Trophoblast cell (in vitro differentiated cells and primary cell): Measurements from ENCODE around the gene GPR156.

Source experiments
- DNase-seq, 2 donors: peaks; one replicate each; pipeline ENCODE4 v3.0.0-alpha.2; 2016
- H2AFZ ChIP-seq: 2 replicates; pipeline ENCODE4 v1.6.1; 2013; ENCODE audit warnings: low read length, moderate library complexity, mild to moderate bottlenecking; ENCODE audit not compliant: insufficient read depth, poor library complexity
- H2AK5ac ChIP-seq: 2 replicates; pipeline ENCODE4 v1.6.1; 2013; ENCODE audit warnings: mild to moderate bottlenecking, low read length
- H2BK120ac ChIP-seq: 2 replicates; pipeline ENCODE4 v1.6.1; 2013; ENCODE audit warnings: low read length, mild to moderate bottlenecking, moderate library complexity; ENCODE audit not compliant: insufficient read depth, poor library complexity
- H2BK12ac ChIP-seq: 2 replicates; pipeline ENCODE4 v1.6.1; 2013; ENCODE audit warnings: mild to moderate bottlenecking, low read length, moderate library complexity
- H2BK5ac ChIP-seq: 2 replicates; pipeline ENCODE4 v1.6.1; 2013; ENCODE audit warnings: low read length, low read depth, moderate library complexity, mild to moderate bottlenecking; ENCODE audit not compliant: poor library complexity
- H3K14ac ChIP-seq: 2 replicates; pipeline ENCODE4 v1.6.1; 2013; ENCODE audit warnings: mild to moderate bottlenecking, low read length
- H3K18ac ChIP-seq: 2 replicates; pipeline ENCODE4 v1.6.1; 2013; ENCODE audit warnings: mild to moderate bottlenecking, low read length
- H3K23ac ChIP-seq: 2 replicates; pipeline ENCODE4 v1.6.1; 2013; ENCODE audit warnings: low read length
- H3K27ac ChIP-seq: 2 replicates; pipeline ENCODE4 v1.5.1; 2013; ENCODE audit warnings: low read depth, mild to moderate bottlenecking, inconsistent platforms, low read length, moderate library complexity
- H3K27me3 ChIP-seq: 2 replicates; pipeline ENCODE4 v1.6.1; 2013; ENCODE audit warnings: inconsistent platforms, mild to moderate bottlenecking, low read length, moderate library complexity; ENCODE audit not compliant: insufficient read depth
- H3K36me3 ChIP-seq, 2 experiments: 1 replicate in 1 of 2; 2 replicates in 1 of 2; pipeline ENCODE4 v1.6.1; 2013; ENCODE audit warnings: low read length in 2 of 2, mild to moderate bottlenecking in 2 of 2, moderate library complexity in 1 of 2; ENCODE audit not compliant: insufficient read depth in 2 of 2, control insufficient read depth in 1 of 2
- H3K4ac ChIP-seq: 2 replicates; pipeline ENCODE4 v1.6.1; 2013; ENCODE audit warnings: low read depth, mild to moderate bottlenecking, low read length, moderate library complexity
- H3K4me1 ChIP-seq, 2 experiments: 1 replicate in 1 of 2; 2 replicates in 1 of 2; pipeline ENCODE4 v1.6.1; 2013; ENCODE audit warnings: low read length in 2 of 2, mild to moderate bottlenecking in 2 of 2, moderate library complexity in 1 of 2; ENCODE audit not compliant: insufficient read depth in 2 of 2, control insufficient read depth in 1 of 2
- H3K4me2 ChIP-seq: 2 replicates; pipeline ENCODE4 v1.6.1; 2013; ENCODE audit warnings: inconsistent platforms, mild to moderate bottlenecking, low read length, moderate library complexity
- H3K4me3 ChIP-seq: 2 replicates; pipeline ENCODE4 v1.5.1; 2013; ENCODE audit warnings: mild to moderate bottlenecking, low read depth, low read length, inconsistent platforms
- H3K79me1 ChIP-seq: one replicate; pipeline ENCODE4 v1.6.1; 2013; ENCODE audit warnings: low read length
- H3K79me2 ChIP-seq: 2 replicates; pipeline ENCODE4 v1.6.1; 2013; ENCODE audit warnings: low read length, mild to moderate bottlenecking; ENCODE audit not compliant: control insufficient read depth, insufficient read depth, poor library complexity
- H3K9ac ChIP-seq: 2 replicates; pipeline ENCODE4 v1.6.1; 2013; ENCODE audit warnings: mild to moderate bottlenecking, low read length
- H3K9me3 ChIP-seq: 2 replicates; pipeline ENCODE4 v1.6.1; 2013; ENCODE audit warnings: low read depth, mild to moderate bottlenecking, control low read depth, inconsistent platforms, low read length; ENCODE audit not compliant: insufficient read depth
- H4K12ac ChIP-seq: 2 replicates; pipeline ENCODE4 v1.6.1; 2013; ENCODE audit warnings: low read depth, mild to moderate bottlenecking, low read length, moderate library complexity
- H4K8ac ChIP-seq: 2 replicates; pipeline ENCODE4 v1.6.1; 2013; ENCODE audit warnings: low read depth, mild to moderate bottlenecking, low read length, moderate library complexity
- H4K91ac ChIP-seq: one replicate; pipeline ENCODE4 v1.6.1; 2013; ENCODE audit warnings: low read depth, mild to moderate bottlenecking, low read length, moderate library complexity
- WGBS: extraction: QIAGEN DNeasy Blood & Tissue Kit; methylation state at CpG from one replicate; pipeline ENCODE4 v1.1.7; 2013; ENCODE audit warnings: missing lambda C conversion rate; ENCODE audit not compliant: insufficient read length, insufficient coverage; ENCODE audit errors: extremely low coverage; 5-methylcytosine and 5-hydroxymethylcytosine counted together

The GPR156 gene

DNA sequence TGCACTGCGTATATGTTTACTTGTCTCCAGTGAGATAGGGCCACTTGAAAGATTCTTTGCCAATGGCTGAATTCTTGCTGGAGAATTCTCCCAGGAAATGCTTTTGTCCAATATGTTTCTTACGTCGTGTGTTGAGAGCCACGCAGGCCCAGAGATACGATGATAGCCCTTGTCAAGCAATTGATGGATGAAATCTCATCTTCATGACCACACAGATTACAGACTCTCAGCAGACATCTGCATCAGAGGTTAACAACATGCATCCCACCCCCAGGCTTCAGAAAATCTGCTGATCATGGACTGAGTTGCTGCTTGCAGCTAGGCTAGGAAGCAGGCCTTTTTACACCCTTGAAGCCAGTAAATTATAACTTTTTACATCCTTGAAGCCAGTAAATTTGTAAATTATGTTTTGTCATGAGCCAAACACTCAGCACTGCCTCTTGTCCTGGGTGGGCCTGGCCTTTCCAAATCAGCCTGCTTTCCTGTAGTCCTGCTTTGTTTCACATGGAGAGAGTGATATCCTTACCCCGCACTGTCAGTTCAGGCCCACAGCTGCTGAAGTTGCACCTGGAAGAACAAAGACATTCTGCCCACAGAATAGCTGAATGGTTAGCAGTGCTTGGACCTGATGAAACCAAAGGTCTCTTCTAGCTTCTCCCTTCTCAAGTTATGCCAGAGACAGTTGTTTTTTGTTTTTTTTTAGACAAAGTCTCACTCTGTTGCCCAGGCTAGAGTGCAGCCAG, 84.4 kb downstream of the GPR156 start:
- DNase-seq: no peak
- Histone ChIP-seq H2AK5ac (no peak overlapping the region), H4K12ac (no peak overlapping the region), H3K18ac (no peak overlapping the region), H3K79me2 (no peaks in the 10 kb centered on the region), H3K4me2 (no peak overlapping the region), H3K36me3 (no peaks in the 10 kb centered on the region), H3K27me3 (no peaks in the 10 kb centered on the region), H3K9me3 (no peaks in the 10 kb centered on the region), H4K91ac (no peak overlapping the region), H3K4me3 (no peak overlapping the region), H3K27ac (no peak overlapping the region), H4K8ac (no peak overlapping the region), H2BK12ac (no peak overlapping the region), H2BK5ac (no peak overlapping the region), H3K9ac (no peak overlapping the region), H2BK120ac (no peak overlapping the region), H3K23ac (no peak overlapping the region), H3K14ac (no peak overlapping the region), H3K4ac (no peak overlapping the region), H2AFZ (peak overlapping the region; percentile 54), H3K79me1 (no peaks in the 10 kb centered on the region), H3K4me1 (no peaks in the 10 kb centered on the region)
- WGBS: no CpG with 5 or more reads among the region's 6 CpGs

DNA sequence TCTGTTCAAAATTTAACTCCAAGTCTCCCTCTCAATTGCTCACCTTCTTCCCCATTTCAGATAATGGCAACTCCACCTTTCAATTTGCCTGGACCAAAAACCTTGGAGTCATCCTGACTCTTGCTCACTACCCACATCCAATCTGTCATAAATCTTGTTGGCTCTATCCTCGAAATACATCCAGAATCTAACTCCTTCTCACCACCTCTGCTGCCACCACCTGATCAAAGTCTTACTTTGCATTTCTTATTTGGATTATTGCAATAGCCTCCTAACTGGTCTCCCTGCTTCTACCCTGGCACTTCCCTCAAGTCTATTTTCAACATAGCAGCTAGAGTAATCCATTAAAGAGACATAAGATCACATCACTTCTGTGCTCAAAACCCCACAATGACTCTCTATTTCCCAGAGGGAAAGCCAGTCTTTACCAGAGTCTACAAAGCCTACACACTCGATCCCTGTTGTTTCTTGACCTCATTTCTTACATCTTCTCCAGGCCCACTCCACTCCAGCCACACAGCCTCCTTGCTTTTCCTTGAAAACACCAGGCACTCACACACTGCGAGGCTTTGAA, 86.6 kb downstream of the GPR156 start:
- no peak overlapping the region for H3K9ac ChIP-seq
- H3K9me3 ChIP-seq: no peaks in the 10 kb centered on the region
- H4K91ac ChIP-seq: no peak overlapping the region
- no peaks in the 10 kb centered on the region for H3K79me2 ChIP-seq
- no peak overlapping the region for H2BK5ac ChIP-seq
- H3K23ac ChIP-seq: no peak overlapping the region
- no peak for DNase-seq
- no peak overlapping the region for H3K14ac ChIP-seq
- H3K4me1 ChIP-seq: no peaks in the 10 kb centered on the region
- no peak overlapping the region for H4K8ac ChIP-seq
- no peak overlapping the region for H2BK12ac ChIP-seq
- no peak overlapping the region for H2AFZ ChIP-seq
- no peaks in the 10 kb centered on the region for H3K79me1 ChIP-seq
- H2AK5ac ChIP-seq: no peak overlapping the region
- H3K27ac ChIP-seq: no peak overlapping the region
- no peak overlapping the region for H3K4me2 ChIP-seq
- H4K12ac ChIP-seq: no peak overlapping the region
- H3K4me3 ChIP-seq: no peak overlapping the region
- H3K27me3 ChIP-seq: no peaks in the 10 kb centered on the region
- no peaks in the 10 kb centered on the region for H3K36me3 ChIP-seq
- no peak overlapping the region for H2BK120ac ChIP-seq
- no CpG with 5 or more reads among the region's 3 CpGs for WGBS
- no peak overlapping the region for H3K4ac ChIP-seq
- H3K18ac ChIP-seq: no peak overlapping the region

DNA sequence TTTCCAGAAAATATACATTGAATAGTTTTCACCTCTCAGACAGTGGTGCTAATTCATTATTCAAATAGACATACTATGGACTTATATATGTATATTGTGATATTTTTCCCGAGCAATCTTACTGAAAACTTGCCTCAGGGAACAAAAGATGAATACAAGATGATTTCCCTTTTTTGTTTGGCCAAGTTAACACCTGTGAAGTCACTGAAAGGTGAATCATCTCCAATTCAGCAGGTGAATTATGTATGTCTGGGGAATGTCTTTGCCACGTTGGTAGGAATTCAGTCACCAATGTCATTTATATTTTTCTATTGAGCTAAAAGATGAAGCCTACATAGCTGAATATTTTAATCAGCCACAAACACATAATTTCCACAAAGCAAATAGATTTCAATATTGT, 88.2 kb downstream of the GPR156 start:
- Histone ChIP-seq H3K4me2 (no peak overlapping the region), H4K12ac (no peak overlapping the region), H3K9me3 (peaks cover 1% of the 10 kb centered on the region), H3K9ac (no peak overlapping the region), H2BK120ac (no peak overlapping the region), H3K79me2 (no peaks in the 10 kb centered on the region), H2AFZ (no peak overlapping the region), H2AK5ac (no peak overlapping the region), H2BK5ac (no peak overlapping the region), H3K23ac (no peak overlapping the region), H3K27ac (no peak overlapping the region), H3K36me3 (no peaks in the 10 kb centered on the region), H3K27me3 (no peaks in the 10 kb centered on the region), H3K14ac (no peak overlapping the region), H3K4me1 (no peaks in the 10 kb centered on the region), H3K4me3 (no peak overlapping the region), H3K4ac (no peak overlapping the region), H3K79me1 (no peaks in the 10 kb centered on the region), H4K91ac (no peak overlapping the region), H4K8ac (no peak overlapping the region), H2BK12ac (no peak overlapping the region), H3K18ac (no peak overlapping the region)
- no CpG with 5 or more reads among the region's 2 CpGs for WGBS
- peak in 1 of 2 donors; percentile 26 for DNase-seq

DNA sequence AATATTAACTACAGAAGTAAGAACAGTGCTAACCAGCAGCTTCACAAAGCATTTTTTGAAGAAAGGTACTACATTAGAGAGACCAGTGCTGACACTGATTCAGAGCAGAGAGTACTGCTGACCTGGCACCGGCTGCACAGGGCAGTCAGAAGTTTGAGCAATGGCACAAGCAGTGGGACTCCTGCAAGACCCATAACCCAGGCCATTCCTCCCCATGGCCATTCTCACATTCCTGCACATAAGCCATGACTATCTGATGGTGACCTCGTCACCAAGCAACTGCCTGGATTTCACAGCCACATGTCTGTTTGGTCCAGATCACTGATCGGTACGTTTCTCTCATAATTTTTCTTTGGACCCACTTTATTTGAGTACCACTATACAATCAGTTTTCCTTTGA, 88.7 kb downstream of the GPR156 start:
- no CpG with 5 or more reads among the region's 4 CpGs for WGBS
- Histone ChIP-seq H2BK12ac (no peak overlapping the region), H4K12ac (no peak overlapping the region), H2BK120ac (no peak overlapping the region), H3K36me3 (no peaks in the 10 kb centered on the region), H3K4me3 (no peak overlapping the region), H2BK5ac (no peak overlapping the region), H4K91ac (no peak overlapping the region), H3K23ac (no peak overlapping the region), H3K27ac (no peak overlapping the region), H2AK5ac (no peak overlapping the region), H2AFZ (no peak overlapping the region), H3K27me3 (no peaks in the 10 kb centered on the region), H3K79me2 (no peaks in the 10 kb centered on the region), H3K79me1 (no peaks in the 10 kb centered on the region), H3K4ac (no peak overlapping the region), H3K9ac (no peak overlapping the region), H3K9me3 (peaks cover 1% of the 10 kb centered on the region), H4K8ac (no peak overlapping the region), H3K4me2 (no peak overlapping the region), H3K14ac (no peak overlapping the region), H3K4me1 (no peaks in the 10 kb centered on the region), H3K18ac (no peak overlapping the region)
- DNase-seq: peak; percentile 34 to 60
